ENCODE measurements around the gene STX7.

- TF ChIP-seq CTCF (IDR thresholded peaks at IDR 0.05) = no peak
- no peak for TF ChIP-seq POLR2A (IDR thresholded peaks at IDR 0.05)
These were observed 53.3 kb downstream of the STX7 start for GRCh38 chr6:132459605-132459952.

All from testis (tissue), 2 donors.